Panc1 (cell line): ENCODE measurements around the gene ISLR. TPM values are rescaled to one million over a fixed set of nuclear protein-coding genes. Genes with fewer than 3 reads are reported as not detected.

Source experiments
- ATAC-seq: fragments of 200-7000 bp; cut with Tn5 transposase; 2 replicates; pipeline ENCODE4 v1.9.1; 2020; ENCODE audit warnings: mild to moderate bottlenecking, moderate library complexity
- BruUV-seq: library from RNA; stranded (reverse); fragments of 400-500 nt; replicated peaks from 2 replicates; lab custom pipeline; 2021; lab: Mats Ljungman, UMichigan
- CTCF ChIA-PET: fragments of 300-600 bp; sonication (Branson Sonifier 250); formaldehyde crosslinking; loops from one replicate; lab custom pipeline; 2022; ENCODE audit warnings: antibody characterized with exemption; lab: Charles Lee
- POLR2A ChIA-PET: fragments of 300-600 bp; sonication (Branson Sonifier 250); formaldehyde crosslinking; loops from one replicate; lab custom pipeline; 2022; ENCODE audit warnings: antibody characterized with exemption; lab: Charles Lee
- DNase-seq: peaks from one replicate; pipeline ENCODE4 v3.0.0-alpha.2; 2010; ENCODE audit warnings: low read depth, low spot score
- H3K27ac ChIP-seq: 2 replicates; pipeline ENCODE4 v1.5.1; 2011; ENCODE audit warnings: mild to moderate bottlenecking, low read length, inconsistent platforms
- H3K27me3 ChIP-seq: fragments of 200-500 bp; sonication (Bioruptor generic); 2 replicates; pipeline ENCODE4 v1.6.0; 2014; ENCODE audit warnings: low read length, inconsistent platforms; ENCODE audit not compliant: control insufficient read depth, insufficient read depth
- H3K36me3 ChIP-seq: fragments of 200-500 bp; sonication (Bioruptor generic); 2 replicates; pipeline ENCODE4 v1.5.1; 2014; ENCODE audit warnings: inconsistent platforms, mild to moderate bottlenecking, low read length, moderate library complexity; ENCODE audit not compliant: control insufficient read depth, insufficient read depth
- H3K4me1 ChIP-seq: 2 replicates; pipeline ENCODE4 v1.5.1; 2011; ENCODE audit warnings: inconsistent platforms, mild to moderate bottlenecking, low read length, moderate library complexity; ENCODE audit not compliant: control insufficient read depth, insufficient read depth
- H3K4me3 ChIP-seq, 2 experiments: 2 replicates each; pipeline ENCODE4 v1.5.1; 2011 to 2012; ENCODE audit warnings: low read depth in 2 of 2, low read length in 2 of 2, mild to moderate bottlenecking in 2 of 2, inconsistent platforms in 1 of 2, moderate library complexity in 1 of 2
- H3K9me3 ChIP-seq: fragments of 200-500 bp; sonication (Bioruptor generic); 2 replicates; pipeline ENCODE4 v1.5.1; 2014; ENCODE audit warnings: low read depth, mild to moderate bottlenecking, inconsistent platforms, low read length, moderate library complexity; ENCODE audit not compliant: control insufficient read depth, insufficient read depth
- CTCF ChIP-seq: fragments of 450-650 bp; IDR thresholded peaks from 2 replicates; pipeline ENCODE4 v1.5.1; 2017; ENCODE audit warnings: mild to moderate bottlenecking
- POLR2AphosphoS5 ChIP-seq: IDR thresholded peaks from 2 replicates; pipeline ENCODE4 v1.6.1; 2012; ENCODE audit warnings: mild to moderate bottlenecking, low read depth, low read length, moderate library complexity
- REST ChIP-seq, 2 experiments: IDR thresholded peaks; 2 replicates each; pipeline ENCODE4 v1.6.1; 2011 to 2012; ENCODE audit warnings: low read depth in 2 of 2, control low read depth in 1 of 2, low read length in 1 of 2, mild to moderate bottlenecking in 1 of 2, moderate library complexity in 1 of 2; ENCODE audit not compliant: insufficient read depth in 1 of 2
- SIN3A ChIP-seq: IDR thresholded peaks from 2 replicates; pipeline ENCODE4 v1.6.1; 2012; ENCODE audit warnings: low read depth, mild to moderate bottlenecking, low read length, moderate library complexity, borderline replicate concordance; ENCODE audit not compliant: insufficient read depth
- TCF7L2 ChIP-seq: IDR thresholded peaks from 2 replicates; pipeline ENCODE4 v1.6.1; 2011; ENCODE audit warnings: mild to moderate bottlenecking, low read depth, low read length, inconsistent platforms
- in situ Hi-C: cut with HindIII; loops from 2 replicates; pipeline ENCODE4 v1.10.0; 2016; ENCODE audit warnings: low sequenced_read_pairs, low pct_unique_long_range_greater_than_20kb
- intact Hi-C: fragments of 100-400 bp; cut with micrococcal nuclease; formaldehyde crosslinking; loops from one replicate; pipeline ENCODE4 v1.10.0; 2022; ENCODE audit not compliant: unreplicated experiment
- total RNA-seq: library from RNA; stranded (reverse); gene quantifications from one replicate; pipeline ENCODE4 v1.2.1, GENCODE V29; 2021; ENCODE audit not compliant: unreplicated experiment

The ISLR gene
- total RNA-seq, 1 experiment from 2014 or later: 0.28 TPM

GRCh38 chr15:74185710-74186348, 12.3 kb downstream of the ISLR start:
- Histone ChIP-seq H3K36me3 (no peaks in the 10 kb centered on the region), H3K4me3 (no peak overlapping the region), H3K9me3 (no peaks in the 10 kb centered on the region), H3K4me1 (no peaks in the 10 kb centered on the region), H3K27me3 (no peaks in the 10 kb centered on the region), H3K27ac (no peak overlapping the region)
- CTCF ChIA-PET: interaction anchor here (0.6 kb wide), 1 partner anchor 17 kb away, joined by 3 read pairs; the partner anchor contains the start of gene STRA6
- DNase-seq (no peak), ATAC-seq (no peak)
- POLR2A ChIA-PET: no interaction called here
- intact Hi-C loops (no loop called here), in situ Hi-C loops (no loop called here)
- TF ChIP-seq TCF7L2: no peak
- TF ChIP-seq REST (IDR thresholded peaks at IDR 0.05; ENCODE audit: insufficient read depth in 1 of 2, low read depth in 2 of 2, low read length in 1 of 2): no peak
- no peak for TF ChIP-seq SIN3A
- no peak for TF ChIP-seq CTCF
- TF ChIP-seq POLR2AphosphoS5: no peak
- BruUV-seq: no TSS peak

- ChIA-PET CTCF (no interaction called here), POLR2A (no interaction called here)
- no peaks in the 10 kb centered on the region for H3K4me1 ChIP-seq
- ATAC-seq (no peak), DNase-seq (no peak)
- H3K4me3 ChIP-seq: no peak overlapping the region
- no TSS peak for BruUV-seq
- intact Hi-C loops: no loop called here
- in situ Hi-C loops: no loop called here
- H3K27me3 ChIP-seq: no peaks in the 10 kb centered on the region
- H3K27ac ChIP-seq: no peak overlapping the region
- no peak for TF ChIP-seq TCF7L2
- TF ChIP-seq SIN3A: no peak
- no peak for TF ChIP-seq CTCF
- TF ChIP-seq POLR2AphosphoS5: no peak
- no peak for TF ChIP-seq REST (IDR thresholded peaks at IDR 0.05; ENCODE audit: insufficient read depth in 1 of 2, low read depth in 2 of 2, low read length in 1 of 2)
- H3K36me3 ChIP-seq: no peaks in the 10 kb centered on the region
- H3K9me3 ChIP-seq: no peaks in the 10 kb centered on the region
Observed at GRCh38 chr15:74188216-74188615, 14.7 kb downstream of the ISLR start.
